ENCODE measurements around the gene OR2T27.
"Not testable (repeated sequence)": the region's sequence is repeated elsewhere in the genome, so short reads cannot be mapped to it uniquely, and the experiment has no call there.

The OR2T27 gene

DNA sequence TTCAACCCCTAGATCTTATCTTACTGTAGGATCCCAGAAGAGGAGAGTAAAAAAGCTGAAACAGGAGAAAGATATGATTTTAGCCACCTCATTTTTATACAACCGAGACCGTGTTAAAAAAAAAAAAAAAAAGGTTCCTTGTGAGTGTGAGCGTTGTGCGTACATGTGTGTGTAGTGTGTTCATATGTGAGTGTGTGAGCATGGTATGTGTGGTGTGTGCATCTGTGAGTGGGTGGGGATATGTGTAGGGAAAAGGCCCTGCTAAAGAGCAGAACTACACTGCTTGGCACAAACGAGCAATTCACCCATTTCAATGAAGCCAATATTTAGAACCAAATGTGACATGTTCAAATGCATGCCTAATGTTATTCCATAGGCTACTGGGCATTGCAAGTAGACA is 13.7 kb downstream of the OR2T27 start:
- in situ Hi-C loops (cut with MboI; ENCODE audit: low sequenced_read_pairs) = not testable (repeated sequence)

DNA sequence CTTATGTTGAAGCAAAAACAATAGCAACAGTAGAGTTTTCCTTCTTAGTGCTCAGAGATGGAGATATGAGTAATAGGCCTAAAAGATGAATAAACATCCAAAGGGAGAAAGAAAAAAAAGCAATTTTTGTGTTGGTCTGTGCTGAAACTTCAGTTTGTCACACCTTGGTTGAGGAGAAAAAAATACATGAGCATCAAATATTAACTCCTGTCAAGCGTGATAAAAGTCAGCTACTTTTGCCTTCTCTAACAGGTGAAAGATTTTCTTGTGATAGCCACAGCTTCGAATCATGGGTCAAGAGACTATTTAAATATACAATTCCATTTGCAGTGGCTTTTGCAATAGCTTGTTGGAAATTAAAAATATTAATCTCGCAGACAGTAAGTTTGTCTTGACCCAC is 14.4 kb downstream of the OR2T27 start:
- in situ Hi-C loops (cut with MboI; ENCODE audit: low sequenced_read_pairs) = not testable (repeated sequence)

DNA sequence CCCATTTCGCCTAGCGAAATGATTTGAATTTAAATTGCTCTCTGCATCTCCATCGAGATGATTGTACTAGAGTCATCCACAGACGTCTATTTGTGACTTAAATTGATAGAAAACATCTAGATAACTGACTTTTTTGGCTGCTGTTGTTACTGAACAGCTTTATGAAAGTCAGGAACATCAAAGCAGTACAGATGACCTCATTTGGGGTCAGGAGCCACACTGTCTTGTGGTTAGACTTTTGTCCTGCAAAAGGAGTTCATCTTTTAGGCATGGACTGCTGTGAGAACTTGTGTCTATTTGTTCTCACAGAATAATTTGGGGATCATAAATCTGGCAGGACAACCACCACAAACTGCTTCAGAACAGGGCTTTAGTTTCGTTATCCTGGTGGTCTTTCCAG is 15.7 kb downstream of the OR2T27 start:
- in situ Hi-C loops (cut with MboI; ENCODE audit: low sequenced_read_pairs) = not testable (repeated sequence)

DNA sequence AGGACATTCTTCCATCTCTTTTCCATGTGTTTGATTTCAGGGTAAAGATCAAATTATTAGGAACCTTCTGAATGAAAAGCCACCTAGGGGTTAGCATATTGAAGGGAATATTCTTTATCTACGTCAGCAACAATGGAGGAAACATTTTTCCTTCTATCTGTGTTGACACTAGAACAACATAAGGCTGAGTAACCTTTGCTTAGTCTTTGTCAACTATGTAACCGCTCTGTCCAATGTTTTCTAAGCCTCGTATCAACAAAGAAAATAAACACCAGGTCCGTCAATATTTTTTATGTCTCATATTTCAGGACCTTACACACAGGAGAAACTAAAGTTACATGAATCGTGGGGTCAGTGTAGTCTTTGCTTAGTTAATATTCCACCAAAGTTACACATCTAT is 18.7 kb downstream of the OR2T27 start:
- in situ Hi-C loops (cut with MboI; ENCODE audit: low sequenced_read_pairs) = not testable (repeated sequence)

DNA sequence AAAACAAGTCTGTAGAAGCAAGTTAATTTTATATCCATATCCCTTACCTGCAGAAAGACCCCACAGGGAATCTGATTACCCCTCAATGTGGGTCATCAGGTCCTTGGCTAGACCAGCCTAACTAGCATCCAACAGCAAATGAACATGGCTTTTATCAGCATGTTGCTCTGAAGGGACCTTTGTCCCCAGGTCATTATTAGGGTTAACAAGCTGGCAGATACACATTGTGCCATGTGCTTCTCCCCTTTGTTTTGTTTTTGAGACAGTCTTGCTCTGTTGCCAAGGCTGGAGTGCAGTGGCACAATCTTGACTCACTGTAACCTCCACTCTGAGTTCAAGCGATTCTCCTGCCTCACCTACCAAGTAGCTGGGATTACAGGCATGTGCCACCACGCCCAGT is 20.3 kb downstream of the OR2T27 start, which contains the start of gene OR2T11:
Gene OR2T11 (minus strand): TSS at position 101 of the 400 bp plus-strand sequence. CDS start 7,963 bp downstream, outside the sequence.
- in situ Hi-C loops (cut with MboI; ENCODE audit: low sequenced_read_pairs) = not testable (repeated sequence)

DNA sequence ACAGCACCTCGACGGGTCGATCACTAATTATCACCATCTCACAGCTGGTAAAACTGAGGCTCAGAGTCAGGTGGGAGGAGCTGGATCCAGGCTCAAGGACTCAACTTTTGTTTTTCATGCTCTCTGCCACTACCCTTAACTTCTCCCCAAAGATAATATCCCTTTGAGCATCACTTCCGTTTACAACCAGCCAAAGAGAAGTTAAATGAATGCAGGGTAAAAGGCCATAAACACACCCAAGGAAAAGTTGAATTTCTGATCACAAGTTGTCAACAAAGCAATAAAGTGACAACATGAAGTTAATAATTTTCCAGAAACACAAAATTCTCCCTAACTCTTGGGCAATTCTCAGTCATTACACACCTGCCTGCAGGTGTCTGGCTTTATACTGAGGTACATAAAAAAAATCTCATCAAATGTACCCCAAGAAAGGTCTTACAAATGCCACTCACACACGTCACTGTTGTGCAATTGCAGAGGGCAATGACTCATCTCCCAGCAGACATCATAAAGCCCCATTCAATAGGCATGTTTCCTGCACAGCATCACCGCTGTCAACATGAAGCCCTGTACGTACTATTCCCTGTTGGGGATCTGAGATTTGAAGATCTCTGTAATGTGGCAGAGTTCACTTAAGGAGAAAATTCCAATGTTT is 23.8 kb downstream of the OR2T27 start:
- in situ Hi-C loops (cut with MboI; ENCODE audit: low sequenced_read_pairs) = no loop called here

DNA sequence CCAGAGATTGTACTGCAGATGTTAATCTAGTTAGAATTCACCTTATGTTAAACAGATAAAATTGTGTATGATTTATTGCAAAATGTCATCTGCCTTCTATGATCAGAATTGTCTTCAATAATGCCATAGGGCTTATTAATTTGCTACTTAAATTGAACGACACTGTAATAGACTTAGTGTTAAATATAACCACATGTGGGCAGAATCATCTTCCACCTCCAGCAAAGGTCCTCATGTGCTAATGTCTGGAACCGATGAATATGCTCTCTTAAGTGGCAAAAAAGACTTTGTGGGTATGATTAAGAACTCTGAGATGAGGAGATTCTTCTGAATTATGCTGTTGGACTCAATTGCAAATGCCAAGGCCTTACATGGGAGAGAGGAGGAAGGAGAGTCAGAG is 24.8 kb downstream of the OR2T27 start:
- in situ Hi-C loops (cut with MboI; ENCODE audit: low sequenced_read_pairs) = no loop called here

DNA sequence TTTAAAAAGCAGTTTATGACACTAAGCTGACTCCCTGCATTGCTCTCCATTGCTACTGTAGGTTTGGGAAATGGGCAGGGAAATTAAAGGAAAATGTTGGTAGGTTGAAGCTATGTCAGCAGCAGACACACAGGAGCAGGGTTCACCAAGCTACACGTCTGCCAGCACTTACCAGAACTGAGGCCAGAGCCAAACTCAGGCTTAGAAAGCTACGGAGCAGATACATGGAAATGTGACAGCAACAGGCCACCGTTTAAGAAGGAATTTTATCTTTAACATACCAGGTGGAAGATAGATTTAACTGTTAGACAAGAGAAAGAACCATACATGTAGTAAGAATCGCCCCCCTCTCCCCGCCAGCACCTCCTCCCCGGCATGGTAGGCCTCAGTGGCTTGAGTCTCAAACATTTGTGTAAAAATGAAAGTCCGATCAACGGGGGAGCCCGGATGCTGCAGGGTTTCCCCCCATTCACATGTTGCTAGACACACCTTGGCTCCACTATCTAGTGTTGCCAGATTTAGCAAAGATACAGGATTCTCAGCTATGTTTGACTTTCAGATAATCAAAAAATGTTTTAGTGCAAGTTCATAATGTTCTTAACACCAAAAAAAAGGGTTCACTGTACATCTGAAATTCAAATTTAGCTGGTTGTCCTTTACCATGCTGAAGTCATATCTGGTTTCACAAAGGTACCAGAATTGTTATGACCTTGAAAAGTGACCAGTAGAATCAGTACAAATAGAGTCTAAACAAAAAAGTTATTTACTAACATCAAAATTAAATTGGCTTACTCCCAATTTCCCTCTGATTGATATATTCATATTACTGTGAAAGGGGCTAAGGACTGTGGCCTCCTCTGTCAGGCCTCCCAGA is 27.1 kb downstream of the OR2T27 start:
- in situ Hi-C loops (cut with MboI; ENCODE audit: low sequenced_read_pairs) = no loop called here

DNA sequence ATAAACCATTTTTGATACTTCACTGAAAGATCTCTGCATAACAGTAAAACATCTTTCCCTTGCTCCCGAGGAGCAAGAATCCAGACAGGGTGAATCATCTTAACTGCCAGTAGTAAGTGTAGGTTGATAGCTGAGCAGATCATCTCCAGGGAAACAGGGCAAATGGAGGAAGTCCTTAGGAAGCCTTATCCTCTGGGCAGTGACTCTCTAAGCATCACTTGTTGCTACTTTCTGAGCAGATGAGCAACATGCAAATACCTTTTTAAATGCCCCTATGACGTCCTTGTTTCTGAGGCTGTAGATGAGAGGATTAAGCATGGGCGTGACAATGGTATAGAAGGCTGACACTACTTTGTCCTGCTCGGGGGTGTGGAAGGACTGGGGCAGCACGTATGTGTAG is 29.4 kb downstream of the OR2T27 start:
- in situ Hi-C loops (cut with MboI; ENCODE audit: low sequenced_read_pairs) = no loop called here

DNA sequence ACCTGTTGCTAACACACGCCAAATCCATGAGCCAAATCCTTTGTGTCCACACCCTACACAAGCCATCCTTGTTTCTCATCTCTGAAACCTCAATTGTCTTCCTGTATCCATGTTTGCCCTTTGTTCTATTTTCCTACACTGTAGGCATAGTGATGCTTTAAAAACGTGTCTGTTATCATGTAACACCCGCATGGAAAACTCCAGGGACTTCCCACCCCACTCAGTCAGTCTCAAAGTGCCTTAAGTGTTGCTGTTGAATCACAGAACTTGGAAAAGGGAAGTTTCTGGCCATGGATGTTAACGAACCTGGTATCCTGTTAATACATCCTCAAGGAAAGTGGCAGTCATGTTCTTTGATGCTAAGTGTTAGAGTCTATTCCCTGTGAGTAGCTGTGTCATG is 30.2 kb downstream of the OR2T27 start:
- in situ Hi-C loops (cut with MboI; ENCODE audit: low sequenced_read_pairs) = no loop called here

- in situ Hi-C loops (cut with MboI; ENCODE audit: low sequenced_read_pairs) = no loop called here
Observed at GRCh38 chr1:248622570-248623001, 32.7 kb downstream of the OR2T27 start.

- in situ Hi-C loops (cut with MboI; ENCODE audit: low sequenced_read_pairs) = no loop called here
Observed at GRCh38 chr1:248621770-248622169, 33.6 kb downstream of the OR2T27 start.

DNA sequence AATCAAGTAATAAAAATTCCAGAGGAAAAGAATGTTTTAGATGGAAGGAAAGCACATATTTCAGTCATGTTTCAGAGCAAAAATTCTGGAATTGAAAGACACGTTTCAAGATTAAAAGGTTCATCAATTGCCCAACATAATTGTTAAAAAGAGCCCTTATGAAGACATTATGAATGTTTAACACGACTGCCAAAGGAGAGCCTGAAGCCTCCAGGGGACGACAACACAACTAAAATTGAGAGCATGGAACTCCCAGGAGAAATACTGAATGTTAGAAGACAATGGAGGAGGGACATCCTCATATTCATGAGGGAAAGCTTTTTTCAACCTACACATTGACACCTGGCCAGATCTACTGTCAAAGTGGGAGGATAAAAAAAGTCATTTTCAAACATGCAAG is 36.5 kb downstream of the OR2T27 start:
- in situ Hi-C loops (cut with MboI; ENCODE audit: low sequenced_read_pairs) = no loop called here

DNA sequence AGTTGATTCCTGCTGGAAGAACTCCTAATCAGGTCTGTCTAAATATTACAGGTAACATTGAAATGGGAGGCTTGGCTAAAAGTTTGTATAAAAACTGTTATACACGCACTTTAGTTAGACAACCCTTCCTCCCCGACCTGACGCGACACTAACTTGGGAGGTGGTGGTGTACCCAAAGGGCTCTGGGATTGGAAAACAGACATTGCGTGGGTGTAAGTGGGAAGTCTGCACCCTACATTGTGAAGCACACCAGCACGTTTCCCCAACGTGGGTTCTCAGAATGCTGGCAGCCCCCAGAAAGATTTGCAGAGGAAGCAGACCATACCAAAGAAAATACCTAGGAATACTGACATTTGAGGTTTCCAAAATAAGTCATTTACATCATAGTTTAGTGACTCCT is 37.2 kb downstream of the OR2T27 start:
- in situ Hi-C loops (cut with MboI; ENCODE audit: low sequenced_read_pairs) = no loop called here

GRCh38 chr1:248613742-248614141 is 41.6 kb downstream of the OR2T27 start:
- in situ Hi-C loops (cut with MboI; ENCODE audit: low sequenced_read_pairs) = no loop called here

GRCh38 chr1:248611883-248612414 is 43.4 kb downstream of the OR2T27 start:
- in situ Hi-C loops (cut with MboI; ENCODE audit: low sequenced_read_pairs) = no loop called here

GRCh38 chr1:248610301-248610700 is 45.0 kb downstream of the OR2T27 start:
- in situ Hi-C loops (cut with MboI; ENCODE audit: low sequenced_read_pairs) = no loop called here

Data from HL-60/S4 treated with phorbol 12-myristate 13-acetate at 8.2 ng/mL for 4 days and 3 days (cell line).